H1 (cell line): ENCODE results near the gene NIPSNAP2. TPM values are rescaled to one million over a fixed set of nuclear protein-coding genes. Genes with fewer than 3 reads are reported as not detected.

ENCODE experiments used
- CTCF ChIA-PET: fragments of 300-600 bp; sonication (Branson Sonifier 250); formaldehyde crosslinking; loops from one replicate; lab custom pipeline; 2021; ENCODE audit not compliant: partially characterized antibody; lab: Charles Lee
- POLR2A ChIA-PET: fragments of 300-600 bp; sonication (Branson Sonifier 250); formaldehyde crosslinking; loops from one replicate; lab custom pipeline; 2021; ENCODE audit warnings: inconsistent platforms; ENCODE audit not compliant: partially characterized antibody; lab: Charles Lee
- DNase-seq, 2 experiments: peaks; one replicate each; pipeline versions ENCODE4 v3.0.0 to v3.0.0-alpha.2; 2010 to 2022; ENCODE audit warnings: low spot score in 2 of 2, low read depth in 1 of 2, mixed read lengths in 1 of 2
- FAIRE-seq: peaks from 2 replicates; lab custom pipeline; 2011; peaks lifted over from hg19 to GRCh38; lab: Jason Lieb, UNC
- H2AFZ ChIP-seq: 2 replicates; pipeline ENCODE4 v1.8.1; 2012; ENCODE audit warnings: low read length, inconsistent platforms
- H2AK5ac ChIP-seq: 2 replicates; pipeline ENCODE4 v1.6.1; 2013; ENCODE audit warnings: low read depth, low read length
- H2BK120ac ChIP-seq: replicated peaks from 2 replicates; pipeline ENCODE3; 2013; ENCODE audit warnings: low read depth, low read length, inconsistent platforms
- H2BK12ac ChIP-seq: 2 replicates; pipeline ENCODE4 v1.6.1; 2013; ENCODE audit warnings: low read depth, low read length
- H2BK15ac ChIP-seq: 2 replicates; pipeline ENCODE4 v1.6.1; 2013; ENCODE audit warnings: low read length
- H2BK20ac ChIP-seq: 2 replicates; pipeline ENCODE4 v1.6.1; 2013; ENCODE audit warnings: low read length
- H2BK5ac ChIP-seq: 2 replicates; pipeline ENCODE4 v1.6.1; 2013; ENCODE audit warnings: low read depth, low read length
- H3K14ac ChIP-seq: 2 replicates; pipeline ENCODE4 v1.6.1; 2013; ENCODE audit warnings: inconsistent platforms; ENCODE audit not compliant: insufficient read length
- H3K18ac ChIP-seq: 2 replicates; pipeline ENCODE4 v1.6.1; 2013; ENCODE audit warnings: low read length; ENCODE audit errors: extremely low read depth
- H3K23ac ChIP-seq: 2 replicates; pipeline ENCODE4 v1.6.1; 2013; ENCODE audit warnings: inconsistent platforms; ENCODE audit not compliant: insufficient read length
- H3K23me2 ChIP-seq: 2 replicates; pipeline ENCODE4 v1.6.1; 2013; ENCODE audit warnings: low read depth, low read length
- H3K27ac ChIP-seq: 2 replicates; pipeline ENCODE4 v1.6.1; 2011; ENCODE audit warnings: low read depth, low read length, inconsistent platforms
- H3K27me3 ChIP-seq, 4 experiments: replicated peaks in 1 of 4; 1 replicate in 1 of 4; 2 replicates in 3 of 4; pipeline versions ENCODE4 v1.6.1 to v1.8.1; 2011 to 2013; ENCODE audit warnings: low read length in 3 of 4, mild to moderate bottlenecking in 3 of 4, inconsistent platforms in 2 of 4, mixed read lengths in 2 of 4, moderate library complexity in 1 of 4; ENCODE audit not compliant: control insufficient read depth in 3 of 4, insufficient read depth in 3 of 4; ENCODE audit errors: extremely low read depth in 1 of 4
- H3K36me3 ChIP-seq, 4 experiments: 2 replicates each; pipeline versions ENCODE4 v1.6.1 to v1.8.1; 2011 to 2013; ENCODE audit warnings: mild to moderate bottlenecking in 4 of 4, low read length in 3 of 4, moderate library complexity in 2 of 4, control low read depth in 1 of 4, inconsistent platforms in 1 of 4; ENCODE audit not compliant: insufficient read depth in 4 of 4, control insufficient read depth in 2 of 4
- H3K4ac ChIP-seq: replicated peaks from 2 replicates; pipeline ENCODE3; 2013; ENCODE audit warnings: low read length, low read depth, mixed read lengths, inconsistent platforms; ENCODE audit not compliant: insufficient read length
- H3K4me1 ChIP-seq, 4 experiments: replicated peaks in 1 of 4; 1 replicate in 1 of 4; 2 replicates in 3 of 4; pipeline versions ENCODE4 v1.6.1 to v1.8.1; 2011 to 2013; ENCODE audit warnings: low read length in 3 of 4, inconsistent platforms in 2 of 4, mixed read lengths in 1 of 4; ENCODE audit not compliant: insufficient read depth in 4 of 4, control insufficient read depth in 3 of 4
- H3K4me2 ChIP-seq, 2 experiments: 2 replicates each; pipeline versions ENCODE4 v1.6.1 to v1.8.1; 2011 to 2013; ENCODE audit warnings: low read depth in 2 of 2, low read length in 2 of 2, control low read depth in 1 of 2, inconsistent platforms in 1 of 2, mild to moderate bottlenecking in 1 of 2; ENCODE audit not compliant: insufficient read depth in 1 of 2
- H3K4me3 ChIP-seq, 4 experiments: fragments of 200-600, 300-600 bp in 1 of 4; sonication (generic), shearing (Covaris generic), sonication (Bioruptor Twin) in 1 of 4; 2 replicates each; pipeline versions ENCODE4 v1.5.1 to v1.8.1; 2011 to 2016; ENCODE audit warnings: low read length in 4 of 4, low read depth in 3 of 4, control low read depth in 2 of 4, inconsistent platforms in 2 of 4, mild to moderate bottlenecking in 2 of 4, mixed read lengths in 1 of 4, moderate library complexity in 1 of 4; ENCODE audit not compliant: insufficient read depth in 2 of 4; ENCODE audit errors: extremely low read depth in 1 of 4
- H3K56ac ChIP-seq: replicated peaks from 2 replicates; pipeline ENCODE3; 2013; ENCODE audit warnings: low read depth, mild to moderate bottlenecking, mixed read lengths, low read length, inconsistent platforms; ENCODE audit not compliant: insufficient read length
- H3K79me1 ChIP-seq: 2 replicates; pipeline ENCODE4 v1.6.1; 2013; ENCODE audit warnings: low read depth, low read length, control low read depth
- H3K79me2 ChIP-seq, 2 experiments: 2 replicates each; pipeline versions ENCODE4 v1.6.1 to v1.8.1; 2012 to 2013; ENCODE audit warnings: low read length in 2 of 2, mild to moderate bottlenecking in 2 of 2, inconsistent platforms in 1 of 2; ENCODE audit not compliant: insufficient read depth in 2 of 2, control insufficient read depth in 1 of 2
- H3K9ac ChIP-seq, 4 experiments: replicated peaks in 1 of 4; 1 replicate in 1 of 4; 2 replicates in 3 of 4; pipeline versions ENCODE4 v1.6.1 to v1.8.1; 2011 to 2013; ENCODE audit warnings: low read depth in 3 of 4, low read length in 3 of 4, control low read depth in 2 of 4, mild to moderate bottlenecking in 2 of 4, moderate library complexity in 2 of 4, inconsistent platforms in 1 of 4; ENCODE audit errors: extremely low read depth in 1 of 4
- H3K9me3 ChIP-seq, 2 experiments: 2 replicates each; pipeline versions ENCODE4 v1.6.1 to v1.8.1; 2012 to 2013; ENCODE audit warnings: mild to moderate bottlenecking in 2 of 2, moderate library complexity in 2 of 2, control low read depth in 1 of 2, inconsistent platforms in 1 of 2, low read depth in 1 of 2, low read length in 1 of 2, mixed read lengths in 1 of 2; ENCODE audit not compliant: insufficient read depth in 2 of 2
- H4K20me1 ChIP-seq, 2 experiments: replicated peaks in 1 of 2; 2 replicates each; pipeline versions ENCODE3 to v1.8.1; 2011 to 2013; ENCODE audit warnings: inconsistent platforms in 2 of 2, low read length in 2 of 2, mild to moderate bottlenecking in 1 of 2; ENCODE audit not compliant: insufficient read depth in 2 of 2, control insufficient read depth in 1 of 2
- H4K5ac ChIP-seq: 2 replicates; pipeline ENCODE4 v1.6.1; 2013; ENCODE audit warnings: low read length, low read depth, mixed read lengths, inconsistent platforms; ENCODE audit not compliant: insufficient read length
- H4K8ac ChIP-seq: 2 replicates; pipeline ENCODE4 v1.8.0; 2013; ENCODE audit warnings: mild to moderate bottlenecking, moderate library complexity, low read length, inconsistent platforms; ENCODE audit not compliant: insufficient read depth; ENCODE audit errors: extremely low read depth
- H4K91ac ChIP-seq: replicated peaks from 2 replicates; pipeline ENCODE3; 2013; ENCODE audit warnings: low read length, mixed read lengths, inconsistent platforms; ENCODE audit not compliant: insufficient read length
- SP2 ChIP-seq: IDR thresholded peaks from 2 replicates; pipeline ENCODE4 v1.6.1; 2012; ENCODE audit warnings: mild to moderate bottlenecking, low read length, inconsistent platforms
- WGBS, 2 experiments: shearing (Covaris generic) in 1 of 2; methylation state at CpG; one replicate each; pipeline versions ENCODE4 v1.1.6 to v1.1.7; 2013 to 2015; ENCODE audit warnings: low lambda C conversion rate in 2 of 2, mixed read lengths in 2 of 2, inconsistent platforms in 1 of 2, low coverage in 1 of 2, missing lambda C conversion rate in 1 of 2; ENCODE audit not compliant: insufficient replicate concordance in 2 of 2, insufficient coverage in 1 of 2, insufficient read length in 1 of 2; ENCODE audit errors: extremely low coverage in 1 of 2, missing lambda C conversion rate in 1 of 2; 5-methylcytosine and 5-hydroxymethylcytosine counted together
- polyA plus RNA-seq, 7 experiments: library from polyadenylated mRNA; depleted of rRNA in 3 of 7; stranded (reverse) in 5 of 7; unstranded in 2 of 7; fragments of >200 nt in 5 of 7; fragments of 200-250 nt in 2 of 7; gene quantifications; 1 replicate in 5 of 7; 2 replicates in 1 of 7; 4 replicates in 1 of 7; pipeline versions ENCODE4 v1.2.1 to v1.2.3, GENCODE V29; 2011 to 2013; ENCODE audit warnings: missing spikeins in 2 of 7, mixed read lengths in 2 of 7
- total RNA-seq: library from RNA; stranded (reverse); fragmentation: NEBNext Ultra II Directional; extraction: Animal tissue kit (Norgen Biotek cat#: 25700); gene quantifications from 2 replicates; pipeline ENCODE4 v1.2.1, GENCODE V29; 2021

The NIPSNAP2 gene
- total and polyA plus RNA-seq, 2 of the 8 experiments (the other 6 are each of a cell fraction or from before 2014, with no cell fraction given), result 31.1 to 45.2 TPM

DNA sequence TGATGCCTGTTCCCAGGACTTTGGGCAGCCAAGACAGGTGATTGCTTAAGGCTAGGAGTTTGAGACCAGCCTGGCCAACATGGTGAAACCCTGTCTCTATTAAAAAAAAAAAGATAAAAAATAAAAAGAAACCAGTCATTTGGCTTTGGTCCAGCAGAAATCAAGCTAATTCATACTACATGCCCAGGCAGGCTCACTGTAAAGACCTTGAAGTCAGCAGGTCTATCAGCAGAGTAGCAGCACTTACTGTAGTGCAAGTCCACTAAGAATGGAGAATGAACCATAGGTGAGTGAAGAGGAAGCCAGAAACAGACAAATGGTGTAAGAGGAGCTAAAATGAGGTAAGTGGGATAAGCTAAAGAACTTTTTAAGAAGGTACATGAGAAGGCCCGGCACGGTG lies 62.2 kb downstream of the NIPSNAP2 start:
- H4K20me1 ChIP-seq, result peaks cover 1 to 6% of the 10 kb centered on the region in 2 experiments
- no peak overlapping the region for H3K27ac ChIP-seq
- H3K36me3 ChIP-seq, result peaks cover 2 to 41% (median 21%) of the 10 kb centered on the region in 4 experiments; a peak in 7 of 8 replicates
- H2BK120ac ChIP-seq, result no peak overlapping the region
- no peak overlapping the region for H3K23ac ChIP-seq
- no peak overlapping the region for H2BK20ac ChIP-seq
- H3K27me3 ChIP-seq, result no peaks in the 10 kb centered on the region
- no peak overlapping the region for H2BK5ac ChIP-seq
- H2AK5ac ChIP-seq, result no peak overlapping the region
- H3K18ac ChIP-seq, result no peak overlapping the region
- H2BK15ac ChIP-seq, result no peak overlapping the region
- no peak overlapping the region for H2BK12ac ChIP-seq
- H3K9me3 ChIP-seq, result no peaks in the 10 kb centered on the region
- CTCF ChIA-PET, result interaction anchor here (1.0 kb wide), 1 partner anchor 9 kb away, joined by 3 read pairs; no protein-coding TSS in a partner anchor
- H4K8ac ChIP-seq, result no peak overlapping the region
- peaks cover 0 to 14% of the 10 kb centered on the region in 2 experiments; a peak in 2 of 4 replicates for H3K79me2 ChIP-seq
- 7% methylated on average over 1 of the region's 2 CpGs; no CpG with 5 or more reads in 1 of the 2 experiments for WGBS, 2 experiments
- POLR2A ChIA-PET, result interaction anchor here (0.6 to 40.8 kb wide), 3 partner anchors 10 to 76 kb away, joined by 5 to 869 read pairs (median 5); partner anchors contain the start of genes CCT6A, PSPH and SUMF2
- no peak overlapping the region for H4K5ac ChIP-seq
- no peak for FAIRE-seq
- TF ChIP-seq SP2, result no peak
- H2AFZ ChIP-seq, result no peak overlapping the region
- H3K14ac ChIP-seq, result no peak overlapping the region
- no peaks in the 10 kb centered on the region for H3K23me2 ChIP-seq
- H4K91ac ChIP-seq, result no peak overlapping the region
- no peak overlapping the region for H3K4ac ChIP-seq
- H3K4me3 ChIP-seq, result no peak overlapping the region
- H3K79me1 ChIP-seq, result no peaks in the 10 kb centered on the region
- no peak overlapping the region for H3K56ac ChIP-seq
- no peak for DNase-seq
- H3K4me2 ChIP-seq, result no peak overlapping the region
- no peak overlapping the region for H3K9ac ChIP-seq
- H3K4me1 ChIP-seq, result no peaks in the 10 kb centered on the region
